GM21423 (cell line): ENCODE data around the gene SERGEF.

Experiments
- ATAC-seq: cut with Tn5 transposase; IDR thresholded peaks from one replicate; pipeline ENCODE4 v1.9.1; 2021; ENCODE audit warnings: mild to moderate bottlenecking, moderate library complexity; ENCODE audit not compliant: unreplicated experiment

Gene SERGEF

DNA sequence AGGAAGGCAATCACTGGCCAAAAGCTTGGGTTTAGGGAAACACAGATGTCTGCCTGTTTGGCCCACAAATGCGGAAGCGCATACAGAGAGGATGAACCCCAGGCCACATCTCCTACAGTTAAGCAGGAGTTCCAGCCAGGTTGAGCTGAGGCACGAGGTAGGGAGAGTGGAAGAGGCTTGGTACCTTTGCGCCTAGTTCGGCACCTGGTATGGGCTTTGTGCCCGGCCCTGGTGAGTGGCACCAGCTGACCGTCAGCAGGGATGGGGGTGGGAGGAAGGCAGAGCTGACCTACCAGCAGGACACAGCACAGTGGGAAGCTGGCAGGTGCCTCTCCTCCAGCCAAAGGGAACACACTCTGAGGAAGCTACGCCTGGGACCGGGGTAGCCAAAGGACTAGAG, 220.7 kb downstream of the SERGEF start:
- ATAC-seq = no peak

DNA sequence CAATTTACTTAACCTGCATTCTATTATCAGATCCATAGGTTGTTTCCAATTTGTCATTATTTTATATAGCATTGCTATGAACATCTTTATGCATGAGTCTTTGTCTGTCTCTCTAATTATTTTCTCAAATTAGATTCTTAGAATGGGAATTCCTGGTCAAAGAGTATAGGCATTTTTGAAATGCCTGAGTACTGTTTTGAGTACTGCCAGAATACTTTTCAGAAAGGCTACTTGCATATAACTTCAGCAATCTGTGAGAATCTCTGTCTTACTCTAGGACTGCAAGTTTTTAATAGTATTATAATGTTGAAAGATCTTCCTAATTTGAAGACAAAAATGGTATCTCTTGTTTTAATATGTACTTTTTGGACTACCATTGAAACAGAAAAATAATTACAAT, 221.7 kb downstream of the SERGEF start:
- no peak for ATAC-seq

DNA sequence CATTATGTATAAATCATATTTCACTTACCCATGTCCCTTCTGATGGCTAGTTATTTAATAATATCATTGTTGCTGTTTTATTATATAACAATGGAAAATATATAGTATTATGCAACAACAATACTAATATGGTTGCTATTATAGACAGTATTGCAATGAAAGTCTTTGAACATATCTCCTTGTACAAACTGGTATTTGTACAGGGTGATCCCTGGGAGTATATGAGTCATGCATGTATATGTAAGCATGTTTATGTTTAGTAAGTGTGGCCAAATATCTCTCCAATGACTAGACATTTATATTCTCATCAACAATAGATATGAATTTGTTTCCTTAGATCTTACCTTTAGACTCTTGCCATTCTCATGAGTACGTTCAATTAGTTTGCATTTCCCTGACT, 222.4 kb downstream of the SERGEF start:
- no peak for ATAC-seq

DNA sequence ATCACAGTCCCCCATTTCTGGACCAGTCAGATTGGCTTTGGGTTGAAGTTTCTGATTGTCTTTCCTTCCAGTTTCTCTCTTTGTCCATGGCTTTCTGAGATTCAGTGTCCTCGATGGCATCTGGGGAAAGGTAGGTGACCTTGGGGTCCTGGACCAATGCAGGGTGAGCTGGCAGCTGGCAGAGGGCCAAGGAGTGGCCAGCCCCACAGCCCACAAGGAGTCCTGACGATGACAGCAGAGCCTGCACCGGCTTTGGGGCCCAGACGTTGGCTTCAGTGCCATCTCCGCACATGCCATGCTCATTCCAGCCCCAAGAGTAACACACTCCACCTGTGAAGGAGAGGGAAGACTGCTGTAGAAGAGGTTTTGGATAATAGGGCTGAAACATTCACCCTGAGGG, 224.8 kb downstream of the SERGEF start:
- no peak for ATAC-seq

DNA sequence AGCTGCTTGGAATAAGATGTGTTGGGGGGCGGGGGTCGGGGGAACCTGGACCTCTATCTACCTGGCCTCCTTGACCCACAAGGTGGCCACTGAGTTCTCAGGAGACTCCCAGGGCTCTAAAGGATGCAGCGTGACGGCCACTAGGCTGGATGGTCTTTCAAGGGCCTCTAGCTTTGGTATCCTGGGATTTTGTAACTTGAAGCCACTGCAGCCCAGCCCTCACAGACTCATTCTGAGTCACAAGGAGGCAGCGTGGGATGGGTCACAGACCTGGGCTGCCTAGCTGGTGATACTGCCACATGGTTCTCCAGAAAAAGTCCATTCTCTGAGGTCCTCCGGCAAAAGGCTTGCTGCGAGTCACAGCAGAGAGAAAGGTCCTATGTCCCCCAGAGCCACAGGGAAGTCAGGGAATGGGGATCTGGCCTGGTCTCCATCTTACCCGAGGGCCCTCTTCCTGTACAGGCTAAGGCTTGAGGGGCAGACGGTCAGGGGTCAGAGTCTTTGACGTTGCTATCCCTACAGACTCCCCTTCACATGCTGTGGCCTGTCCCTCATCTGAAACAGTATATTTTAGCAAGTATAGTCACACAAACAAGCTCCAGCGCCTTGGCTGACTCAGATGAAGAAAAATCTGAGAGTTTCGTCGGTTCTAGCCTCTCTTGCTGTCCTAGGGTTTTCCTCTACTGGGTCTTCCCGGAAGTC, 225.9 kb downstream of the SERGEF start:
- no peak for ATAC-seq

DNA sequence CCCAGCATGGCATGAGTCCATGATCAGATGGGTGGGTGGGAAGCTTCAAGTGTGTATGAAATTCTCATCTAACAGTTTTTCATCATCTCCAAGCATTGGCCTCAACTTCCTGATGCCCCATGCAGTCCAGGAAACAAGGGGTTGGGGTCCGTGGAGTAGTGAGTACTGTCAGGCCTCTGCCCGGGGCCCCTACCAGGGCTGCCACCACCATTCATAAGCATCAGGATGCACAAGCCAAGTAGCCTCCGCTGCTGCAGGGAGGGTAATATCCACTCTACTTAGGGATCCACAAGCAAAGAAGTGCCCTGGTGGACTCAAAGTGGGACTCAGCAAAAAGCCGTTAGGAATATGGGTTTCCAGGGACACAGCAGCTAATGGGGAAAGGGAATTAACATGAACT, 229.0 kb downstream of the SERGEF start:
- ATAC-seq = no peak

DNA sequence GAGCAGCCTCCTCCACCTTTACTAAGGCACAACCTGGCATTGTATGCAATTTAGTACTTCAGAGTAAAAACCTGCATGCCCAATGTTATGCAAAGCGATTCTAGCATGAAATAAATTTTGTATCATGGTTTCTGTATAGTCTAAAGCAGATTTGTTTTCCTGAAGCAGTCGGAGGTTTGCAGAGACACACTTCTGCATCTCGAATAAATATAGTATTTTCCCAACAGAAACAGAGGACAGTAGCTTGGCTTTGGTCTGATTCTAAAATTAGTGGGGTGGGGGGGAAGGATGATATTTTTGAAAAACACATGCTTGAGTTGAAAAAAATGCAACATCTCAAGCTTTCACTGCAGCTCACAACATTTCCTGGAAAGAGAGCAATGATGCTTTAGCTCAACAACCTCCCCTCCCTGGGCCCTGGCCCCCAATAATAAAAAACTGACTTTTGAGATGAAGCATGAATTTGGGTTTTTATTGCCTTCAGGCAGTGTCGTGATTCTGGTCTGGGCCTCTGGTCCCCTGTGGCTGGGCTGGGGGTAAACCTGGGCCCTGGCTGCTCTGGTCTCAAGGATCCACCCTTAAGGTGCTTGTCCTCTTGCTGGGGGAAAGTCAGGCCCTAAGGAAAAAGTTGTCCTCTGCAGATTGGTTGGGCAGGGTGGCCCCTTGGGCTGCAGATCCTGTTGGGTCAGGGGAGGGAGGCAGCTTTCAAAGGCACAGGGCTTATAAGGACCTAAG, 230.1 kb downstream of the SERGEF start:
- no peak for ATAC-seq

DNA sequence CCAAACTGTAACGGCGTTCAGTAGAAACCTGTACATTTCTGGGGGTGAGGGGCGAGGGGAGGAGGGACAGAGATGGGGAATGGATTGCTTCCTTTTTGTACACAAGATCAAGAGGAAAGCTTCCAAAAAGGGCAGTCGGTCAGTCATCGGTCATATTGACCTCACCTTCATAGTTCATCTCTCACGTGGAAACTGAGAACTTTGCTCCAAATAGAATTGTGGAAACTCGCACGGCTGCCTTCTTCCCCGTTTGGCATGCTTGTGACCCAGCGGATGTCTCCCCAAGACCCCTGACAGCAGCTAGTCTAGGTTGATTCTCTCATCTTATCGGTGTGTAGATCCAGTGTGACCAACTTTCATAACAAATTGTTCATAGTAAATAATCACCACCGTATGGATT, 230.7 kb downstream of the SERGEF start:
- ATAC-seq = no peak

DNA sequence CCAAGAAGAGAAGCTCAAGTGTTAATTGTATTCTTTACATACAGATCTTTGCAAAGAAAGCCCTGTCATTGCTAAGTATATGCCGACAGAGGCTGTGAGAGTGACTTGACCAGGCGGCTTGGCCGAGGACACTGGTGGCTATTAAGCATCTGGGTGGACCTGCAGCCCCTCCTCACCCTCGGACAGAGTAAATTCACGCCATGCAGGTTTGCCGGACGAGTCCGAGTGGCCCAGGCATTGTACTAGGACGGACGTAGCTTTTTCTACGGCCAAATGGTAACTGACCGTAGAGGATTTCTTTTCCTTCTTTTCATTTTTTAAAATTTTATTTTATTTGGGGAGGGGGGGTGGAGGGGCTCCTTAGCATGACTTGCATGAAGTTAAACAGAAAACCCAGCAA, 231.2 kb downstream of the SERGEF start:
- ATAC-seq = no peak

DNA sequence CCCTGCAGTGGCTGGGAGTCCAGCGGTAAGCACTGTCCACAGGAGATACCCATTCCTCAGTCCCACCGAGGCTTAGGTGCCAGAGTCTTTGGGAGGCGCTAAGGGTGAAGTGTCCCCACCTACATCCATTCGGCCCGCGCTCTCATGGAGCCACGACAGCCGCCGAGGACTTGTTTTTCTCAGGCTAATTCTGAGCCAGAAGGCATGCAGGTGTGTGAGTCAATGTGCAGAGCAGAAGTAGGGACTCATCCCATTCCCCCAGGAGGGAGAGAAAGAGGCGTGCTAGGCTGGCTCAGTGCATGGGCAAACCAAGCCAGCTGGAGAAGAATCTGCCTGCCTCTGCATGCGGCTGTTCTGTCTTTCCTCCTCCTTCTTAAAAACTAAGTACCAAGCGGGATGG, 231.6 kb downstream of the SERGEF start:
- ATAC-seq = no peak

DNA sequence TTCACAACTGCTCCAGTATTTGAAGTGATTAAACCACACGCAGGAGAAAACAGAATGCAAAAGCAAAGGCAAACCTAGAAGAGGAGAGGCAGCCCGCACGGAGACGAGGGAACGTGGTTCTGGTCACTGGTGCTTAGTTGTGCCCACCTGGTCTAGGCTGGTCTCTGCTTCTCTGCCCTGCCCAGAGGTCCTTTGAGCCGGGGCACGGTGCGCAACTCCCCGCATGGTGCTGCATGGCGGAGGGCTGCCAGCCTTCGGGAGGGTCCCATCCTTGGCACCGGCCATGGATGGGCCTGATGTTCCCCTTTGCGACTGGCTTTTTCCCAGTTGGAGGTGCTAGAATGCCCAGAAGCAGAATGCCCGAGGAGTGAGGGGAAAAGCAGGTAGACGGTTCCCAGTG, 232.2 kb downstream of the SERGEF start:
- no peak for ATAC-seq

DNA sequence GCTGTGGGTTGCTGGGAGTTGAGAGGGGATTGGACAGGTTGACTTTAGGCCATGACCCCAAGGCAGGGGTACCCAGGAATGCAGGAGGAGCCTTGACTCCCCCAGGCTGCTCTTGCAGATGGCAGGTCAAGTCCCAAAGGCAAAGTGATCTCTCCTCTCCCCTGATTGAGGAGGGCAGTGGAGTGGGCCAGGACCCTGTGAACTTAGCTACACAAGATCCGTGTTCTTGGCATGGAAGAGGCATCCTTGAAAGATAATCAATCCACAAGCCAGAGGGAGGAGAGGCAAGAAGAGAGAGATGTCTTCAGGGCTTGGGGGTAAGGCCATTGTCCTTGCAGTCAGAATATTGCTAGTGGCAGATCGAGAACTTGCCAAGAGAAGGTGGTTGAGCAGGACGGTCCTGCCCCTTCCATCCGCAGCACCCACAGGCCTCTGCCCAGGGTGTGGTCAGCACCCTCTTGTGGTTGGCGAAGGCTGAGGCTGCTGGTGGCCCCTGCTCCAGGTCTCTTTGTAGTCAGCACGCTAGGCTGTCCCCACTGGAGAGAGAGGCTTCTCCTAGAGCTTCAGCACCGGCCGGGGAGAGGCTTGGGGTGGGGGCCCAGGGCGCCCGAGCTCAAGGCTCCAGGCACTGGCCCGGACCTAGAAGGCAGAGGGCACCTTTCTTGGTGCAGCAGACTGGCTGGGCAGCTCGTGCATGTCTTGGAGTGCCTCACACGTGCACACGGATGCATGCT, 232.8 kb downstream of the SERGEF start:
- ATAC-seq = no peak

DNA sequence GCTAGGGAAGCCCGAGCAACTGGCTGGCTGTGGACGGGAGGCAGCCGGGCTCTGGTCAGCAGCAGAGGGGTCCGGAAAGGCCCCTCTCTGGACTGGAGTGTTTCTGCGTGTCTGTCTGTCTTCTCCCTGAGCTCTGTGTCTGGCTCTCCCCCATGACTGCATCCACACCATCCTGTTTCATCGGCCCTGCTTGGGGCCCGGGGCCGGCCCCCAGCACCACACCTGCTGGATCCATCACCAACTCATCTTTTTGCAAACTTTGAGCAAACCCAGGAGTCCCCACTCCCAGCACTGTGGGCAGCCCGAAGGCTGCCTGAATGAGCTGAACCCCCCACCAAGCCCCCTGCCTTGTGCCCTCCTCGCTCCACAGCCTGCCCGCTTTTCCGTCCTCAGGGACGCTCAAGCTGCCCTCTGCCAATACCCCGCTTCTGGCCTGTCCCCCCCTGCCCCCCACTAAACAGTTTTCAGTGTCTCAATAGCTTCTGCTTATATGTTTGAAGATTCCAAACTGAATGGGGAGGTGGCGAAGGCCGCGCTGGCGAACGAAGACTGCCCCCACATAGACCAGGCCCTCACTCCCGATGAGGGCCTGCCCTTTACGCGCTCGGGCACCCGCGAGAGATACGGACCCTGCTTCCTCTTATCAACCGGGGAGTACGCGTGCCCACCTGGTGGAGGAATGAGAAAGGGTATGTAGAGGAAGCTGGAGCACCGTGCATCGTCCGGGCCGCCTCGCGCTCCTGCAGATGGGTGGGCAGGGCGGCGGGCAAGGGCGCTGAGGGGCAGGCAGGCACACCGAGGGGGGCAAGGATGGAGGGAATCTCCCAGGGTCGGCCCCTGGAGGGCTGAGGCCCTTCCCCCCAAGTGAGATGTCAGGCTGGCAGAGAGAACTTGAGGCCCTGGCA, 233.6 kb downstream of the SERGEF start:
- ATAC-seq = no peak

DNA sequence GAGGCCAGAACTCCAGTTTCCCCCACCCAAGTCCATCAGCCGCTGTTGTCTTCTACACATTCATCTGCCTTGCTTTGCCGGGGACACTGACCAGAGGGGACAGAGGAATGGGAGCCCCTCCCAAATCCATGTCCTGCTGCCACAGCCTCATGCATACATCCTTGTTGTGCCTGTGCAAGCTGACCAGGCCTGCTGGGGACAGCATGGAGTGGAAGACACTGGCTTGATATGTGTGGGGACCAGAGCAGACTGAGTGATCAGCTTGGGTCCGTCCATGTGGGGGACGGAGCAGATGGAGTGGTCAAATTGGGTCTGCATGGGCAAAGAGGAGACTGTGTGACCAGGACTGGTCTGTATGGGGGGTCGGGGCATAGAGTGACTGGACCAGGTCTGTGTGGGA, 234.5 kb downstream of the SERGEF start:
- no peak for ATAC-seq

DNA sequence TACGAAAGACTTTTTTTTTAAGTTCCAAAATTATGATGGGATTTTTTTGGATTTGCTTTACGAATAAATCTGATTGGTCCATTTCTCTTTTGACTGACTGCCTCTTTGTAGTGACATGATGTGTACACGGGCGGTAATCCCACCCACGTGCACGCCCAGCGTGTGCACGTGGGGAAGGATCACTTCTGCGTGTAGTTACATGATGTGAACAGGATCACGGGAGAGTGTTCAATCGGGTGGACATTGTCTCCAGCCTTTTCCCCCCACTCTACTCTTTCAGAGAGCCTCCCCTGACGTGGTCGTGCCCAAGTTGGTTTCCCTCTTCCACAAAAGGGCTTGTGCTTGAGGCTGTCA, 235.1 kb downstream of the SERGEF start:
- ATAC-seq = no peak

DNA sequence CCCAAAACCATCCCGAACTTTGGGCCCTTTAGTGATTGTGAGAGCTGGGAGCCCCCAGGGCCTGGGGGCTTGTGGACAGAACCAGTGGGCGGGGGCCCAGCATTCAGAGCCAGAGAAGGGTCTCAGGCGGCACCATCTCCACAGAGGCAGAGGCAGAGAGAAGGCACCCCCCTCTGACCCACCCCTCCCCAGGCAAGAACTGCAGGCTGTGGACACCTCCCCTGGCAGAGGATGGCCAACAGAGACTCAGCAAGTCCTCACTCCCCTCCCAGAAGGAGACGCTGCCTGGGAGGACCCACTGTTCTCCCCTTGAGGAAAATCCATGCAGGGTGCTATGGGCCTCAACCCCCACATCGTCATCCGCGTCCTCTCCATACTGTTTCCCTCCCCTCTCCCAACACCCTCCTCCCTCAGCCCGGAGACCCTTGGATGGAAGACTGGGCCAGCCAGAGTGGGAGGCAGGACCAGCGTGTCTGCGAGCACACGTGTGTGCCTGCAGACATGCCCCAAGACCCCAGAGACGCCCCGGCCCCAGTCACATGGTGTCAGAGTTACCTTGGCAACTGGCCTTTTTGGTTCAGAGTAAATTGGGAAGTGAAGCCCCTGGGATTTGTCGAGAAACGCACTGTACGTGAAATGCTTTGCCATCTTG, 235.6 kb downstream of the SERGEF start:
- ATAC-seq = no peak

DNA sequence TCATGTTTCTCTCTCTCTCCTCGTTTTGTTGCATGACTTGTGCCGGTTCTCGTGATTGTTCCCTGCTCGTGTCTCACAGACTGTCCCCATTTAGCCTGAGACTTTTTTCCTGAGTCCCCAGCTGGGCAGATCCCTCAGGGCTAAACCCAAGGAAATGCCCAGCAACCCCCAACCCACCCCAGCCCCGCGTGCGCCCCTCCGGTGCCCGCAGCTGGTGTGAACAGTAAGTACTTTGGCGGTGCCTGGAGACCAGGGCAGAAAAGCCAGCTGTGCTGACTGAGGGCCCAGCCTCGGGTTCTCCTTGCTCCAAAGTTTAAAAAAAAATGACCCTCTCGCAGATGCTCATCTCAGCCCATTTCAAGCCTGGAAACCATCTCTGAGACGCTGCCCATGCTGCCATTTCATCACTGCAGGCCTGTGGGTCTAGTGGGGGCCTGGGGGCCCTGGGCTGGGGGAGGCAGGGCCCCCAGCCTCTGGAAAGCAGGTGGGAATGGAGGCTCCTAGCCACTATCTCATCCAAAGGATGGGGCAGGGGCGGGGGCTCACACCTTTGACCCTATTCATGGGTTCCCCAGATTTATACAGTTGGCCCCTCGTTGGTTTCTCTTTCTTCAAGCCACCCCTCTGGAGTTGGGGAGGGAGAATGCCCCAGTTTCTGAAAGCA, 236.5 kb downstream of the SERGEF start:
- ATAC-seq = no peak

DNA sequence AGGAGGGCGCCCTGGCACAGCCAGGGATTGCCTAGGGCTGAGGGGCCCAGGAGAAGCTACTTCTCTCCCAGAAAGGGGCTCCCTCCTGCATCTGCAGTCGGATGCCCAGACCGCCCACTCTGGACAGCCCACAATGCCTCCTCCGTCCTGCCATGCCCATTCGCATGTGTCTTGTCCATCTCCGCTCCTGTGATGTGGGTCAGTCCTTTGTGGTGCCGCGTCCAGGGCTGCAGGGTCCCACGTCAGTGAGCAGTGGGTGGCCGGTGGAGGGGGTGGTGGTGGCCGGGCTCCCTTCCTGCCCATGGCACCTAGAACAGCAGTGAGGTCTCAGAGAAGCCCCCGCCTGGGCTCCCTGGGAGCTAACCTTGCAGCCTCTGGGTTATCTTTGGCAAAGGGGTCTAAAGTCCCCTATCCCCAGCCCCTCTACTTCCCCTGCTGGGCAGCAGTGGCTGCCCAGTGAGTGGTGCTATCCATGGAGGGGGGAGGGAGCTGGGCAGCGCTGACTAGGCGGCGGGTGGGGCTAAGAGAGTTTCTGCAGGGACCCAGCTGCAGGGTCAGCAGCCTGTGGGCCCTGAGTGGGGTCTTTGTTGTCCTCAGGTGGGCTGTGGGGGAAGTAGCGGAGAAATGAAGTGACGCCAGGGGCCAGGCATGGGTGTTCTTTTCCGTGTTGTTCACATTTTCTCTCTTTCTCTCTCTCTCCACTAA, 237.2 kb downstream of the SERGEF start:
- ATAC-seq = no peak

DNA sequence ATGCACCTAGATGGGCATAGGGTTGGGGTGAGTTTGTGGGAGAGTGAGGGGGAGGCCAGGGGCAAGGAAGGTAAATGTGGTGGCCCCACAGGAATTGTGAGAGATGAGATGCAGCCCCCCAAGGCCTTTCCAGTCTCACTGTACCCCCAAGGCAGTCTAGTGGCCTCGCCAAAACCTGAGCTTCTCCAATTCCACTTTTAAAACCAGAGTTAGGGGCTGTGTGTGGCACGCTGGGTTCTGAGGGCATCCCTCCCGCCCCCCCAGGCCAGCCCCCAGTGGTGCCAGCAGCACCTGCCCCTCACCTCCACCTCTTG, 237.9 kb downstream of the SERGEF start:
- no peak for ATAC-seq
